ENCODE data around the gene HNRNPK.
"Not testable (repeated sequence)": the region's sequence is repeated elsewhere in the genome, so short reads cannot be mapped to it uniquely, and the experiment has no call there.

The HNRNPK gene

DNA sequence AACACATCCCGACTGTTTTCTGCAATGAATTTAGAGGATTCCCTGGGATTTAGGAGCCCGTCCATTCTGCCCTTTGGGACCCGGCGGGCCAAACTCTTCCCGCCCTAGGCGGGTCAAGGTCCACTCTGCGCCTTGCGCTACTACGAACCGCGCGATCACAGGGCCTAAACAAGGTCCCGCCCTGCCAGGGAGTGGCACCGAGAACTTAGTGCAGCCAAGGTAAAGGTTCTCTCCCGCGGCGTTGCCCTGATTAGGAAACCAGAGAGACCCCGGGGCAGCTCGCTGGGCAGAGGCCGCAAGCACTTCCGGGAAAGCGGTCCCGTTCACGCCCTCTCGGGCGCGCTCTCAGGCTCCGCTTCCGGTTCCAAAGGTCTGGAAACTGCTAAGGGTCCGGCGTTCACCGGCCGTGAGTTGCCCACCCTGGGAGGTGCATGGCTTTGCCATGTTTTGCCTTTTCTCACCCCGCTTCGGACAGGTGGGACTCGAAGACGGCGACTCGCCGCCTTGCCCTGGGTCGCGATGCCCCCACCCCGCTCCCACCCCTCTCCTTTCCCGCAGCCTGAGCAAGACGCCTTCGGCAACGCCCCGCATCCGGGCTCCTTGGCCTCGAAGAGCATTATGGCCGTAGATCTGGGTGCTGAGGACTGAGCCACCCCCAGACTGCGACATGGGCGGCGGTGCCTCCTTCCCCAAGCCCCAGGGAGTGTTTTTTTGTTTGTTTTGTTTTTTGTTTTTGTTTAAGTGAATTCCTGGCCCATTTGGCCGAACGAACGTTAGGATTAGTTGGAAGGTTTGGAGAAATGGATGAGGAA lies 23.4 kb downstream of the HNRNPK start:
- peak overlapping the region; percentile 77 for H3K4me3 ChIP-seq (ENCODE audit: low read depth, low read length)
- DNase-seq (ENCODE audit: low read depth): peak; percentile 80
- TF ChIP-seq, protein P1, sequence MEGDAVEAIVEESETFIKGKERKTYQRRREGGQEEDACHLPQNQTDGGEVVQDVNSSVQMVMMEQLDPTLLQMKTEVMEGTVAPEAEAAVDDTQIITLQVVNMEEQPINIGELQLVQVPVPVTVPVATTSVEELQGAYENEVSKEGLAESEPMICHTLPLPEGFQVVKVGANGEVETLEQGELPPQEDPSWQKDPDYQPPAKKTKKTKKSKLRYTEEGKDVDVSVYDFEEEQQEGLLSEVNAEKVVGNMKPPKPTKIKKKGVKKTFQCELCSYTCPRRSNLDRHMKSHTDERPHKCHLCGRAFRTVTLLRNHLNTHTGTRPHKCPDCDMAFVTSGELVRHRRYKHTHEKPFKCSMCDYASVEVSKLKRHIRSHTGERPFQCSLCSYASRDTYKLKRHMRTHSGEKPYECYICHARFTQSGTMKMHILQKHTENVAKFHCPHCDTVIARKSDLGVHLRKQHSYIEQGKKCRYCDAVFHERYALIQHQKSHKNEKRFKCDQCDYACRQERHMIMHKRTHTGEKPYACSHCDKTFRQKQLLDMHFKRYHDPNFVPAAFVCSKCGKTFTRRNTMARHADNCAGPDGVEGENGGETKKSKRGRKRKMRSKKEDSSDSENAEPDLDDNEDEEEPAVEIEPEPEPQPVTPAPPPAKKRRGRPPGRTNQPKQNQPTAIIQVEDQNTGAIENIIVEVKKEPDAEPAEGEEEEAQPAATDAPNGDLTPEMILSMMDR (IDR thresholded peaks at IDR 0.05; ENCODE audit: insufficient read depth, low read depth, low read length, missing control alignments): no peak

DNA sequence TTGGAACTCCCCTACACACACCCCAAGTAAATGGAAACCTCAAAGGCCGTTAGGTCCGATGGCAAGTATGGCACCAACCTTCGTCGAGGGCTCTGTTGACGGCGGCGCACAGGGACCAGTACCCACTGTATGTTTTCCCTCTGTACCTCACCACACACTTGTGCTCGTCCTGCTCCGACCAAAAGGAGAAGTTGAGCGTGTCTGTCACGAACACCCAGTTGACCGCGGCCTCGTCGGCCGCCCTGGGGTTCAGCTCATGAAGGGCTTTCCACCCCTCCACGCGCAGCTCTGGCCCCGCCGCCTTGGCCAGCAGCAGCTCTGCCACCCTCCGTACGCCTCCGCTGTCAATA lies 24.0 kb downstream of the HNRNPK start:
- peak overlapping the region; percentile 77 for H3K4me3 ChIP-seq (ENCODE audit: low read depth, low read length)
- DNase-seq (ENCODE audit: low read depth): peak; percentile 65
- TF ChIP-seq, protein P1 (IDR thresholded peaks at IDR 0.05; ENCODE audit: insufficient read depth, low read depth, low read length, missing control alignments): no peak

DNA sequence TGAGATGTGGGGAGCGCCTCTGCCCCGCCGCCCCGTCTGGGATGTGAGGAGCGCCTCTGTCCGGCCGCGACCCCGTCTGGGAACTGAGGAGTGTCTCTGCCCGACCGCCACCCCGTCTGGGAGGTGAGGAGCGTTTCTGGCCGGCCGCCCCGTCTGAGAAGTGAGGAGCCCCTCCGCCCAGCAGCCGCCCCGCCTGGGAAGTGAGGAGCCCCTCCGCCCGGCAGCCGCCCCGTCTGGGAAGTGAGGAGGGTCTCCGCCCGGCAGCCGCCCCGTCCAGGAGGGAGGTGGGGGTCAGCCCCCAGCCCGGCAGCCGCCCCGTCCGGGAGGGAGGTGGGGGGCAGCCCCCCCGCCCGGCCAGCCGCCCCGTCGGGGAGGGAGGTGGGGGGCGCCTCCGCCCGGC lies 31.9 kb downstream of the HNRNPK start:
- not testable (repeated sequence) for H3K4me3 ChIP-seq (ENCODE audit: low read depth, low read length); DNase-seq (ENCODE audit: low read depth)

DNA sequence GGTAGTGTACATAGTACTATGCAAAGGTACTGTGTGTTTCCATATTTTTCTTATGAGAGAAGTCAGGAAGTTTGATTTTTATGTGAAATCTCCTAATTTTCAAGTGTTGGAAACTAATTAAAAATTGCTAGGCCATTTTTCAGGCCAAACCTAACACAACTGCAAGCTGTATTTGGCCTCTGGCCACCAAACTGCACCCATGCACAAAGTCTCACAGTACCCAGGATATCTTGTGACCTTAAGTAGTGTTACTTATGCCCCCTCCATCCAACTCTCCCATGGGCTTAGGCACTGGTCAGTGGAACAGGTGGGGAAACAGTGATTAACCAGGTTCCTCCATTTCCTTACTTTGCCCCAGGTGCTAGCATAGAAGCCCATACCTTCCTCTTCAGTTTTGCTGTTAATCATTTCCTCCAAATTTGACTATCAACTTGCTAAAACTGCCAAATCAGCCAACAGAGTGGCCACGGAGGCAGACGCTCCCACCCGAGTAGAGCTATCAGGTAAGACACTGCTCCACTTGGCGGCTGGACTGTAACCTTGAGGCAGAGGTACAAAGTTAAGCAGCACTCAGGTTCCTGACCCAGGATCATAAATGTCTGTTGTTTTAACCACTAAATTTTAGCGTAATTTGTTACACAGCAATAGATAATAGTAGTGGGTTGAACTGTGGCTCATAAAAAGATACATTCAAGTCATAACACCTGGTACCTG lies 39.3 kb downstream of the HNRNPK start:
- no peak for DNase-seq (ENCODE audit: low read depth)
- no peak overlapping the region for H3K4me3 ChIP-seq (ENCODE audit: low read depth, low read length)
- TF ChIP-seq, protein P1 (IDR thresholded peaks at IDR 0.05; ENCODE audit: insufficient read depth, low read depth, low read length, missing control alignments): no peak

DNA sequence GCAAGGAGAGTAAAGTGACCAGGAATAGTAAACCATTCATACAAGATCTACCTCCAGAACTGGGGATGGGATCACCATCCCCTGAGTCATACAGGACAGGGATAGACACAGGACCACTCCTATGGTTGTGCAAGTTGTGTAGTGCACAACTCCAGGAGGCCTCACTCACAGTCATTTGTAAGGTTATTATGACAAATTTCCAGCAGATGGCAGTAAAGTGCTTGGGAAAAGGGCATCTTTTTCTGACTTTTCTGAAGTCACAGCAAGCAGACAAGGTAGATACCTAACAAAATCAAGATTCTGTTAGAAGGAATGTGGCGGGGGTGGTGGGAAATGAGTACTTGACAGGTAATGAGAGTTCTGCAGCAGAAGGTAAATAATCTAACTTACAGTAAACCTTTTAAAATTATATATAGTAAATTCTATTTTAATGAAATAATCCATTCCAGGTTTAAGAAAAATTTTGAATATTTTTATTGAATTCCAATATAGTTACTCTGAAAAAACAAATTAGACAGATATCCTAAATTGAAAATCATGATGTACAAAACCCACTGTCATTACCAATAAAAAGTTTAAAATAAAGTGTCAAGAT lies 42.1 kb downstream of the HNRNPK start:
- peak; percentile 74 for DNase-seq (ENCODE audit: low read depth)
- TF ChIP-seq, protein P1 (IDR thresholded peaks at IDR 0.05; ENCODE audit: insufficient read depth, low read depth, low read length, missing control alignments): peak; percentile 52
- no peak overlapping the region for H3K4me3 ChIP-seq (ENCODE audit: low read depth, low read length)

DNA sequence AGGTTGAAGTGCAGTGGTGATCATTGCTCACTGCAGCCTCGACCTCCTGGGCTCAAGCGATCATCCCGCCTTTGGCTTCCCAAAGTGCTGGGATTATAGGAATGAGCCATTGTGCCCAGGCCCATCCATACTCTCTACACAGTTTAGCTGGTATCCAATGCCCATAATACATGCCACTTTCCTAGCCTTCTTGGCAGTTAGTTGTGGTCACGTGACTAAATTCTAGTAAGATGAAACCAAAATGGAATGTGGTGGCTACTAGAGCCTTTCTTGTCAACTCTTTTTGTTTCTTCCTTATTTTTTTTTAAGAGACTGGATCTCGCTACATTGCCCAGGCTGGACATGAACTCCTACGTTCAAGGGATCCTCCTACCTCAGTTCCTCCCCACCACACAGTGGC lies 43.5 kb downstream of the HNRNPK start:
- H3K4me3 ChIP-seq (ENCODE audit: low read depth, low read length): no peak overlapping the region
- DNase-seq (ENCODE audit: low read depth): no peak
- TF ChIP-seq, protein P1 (IDR thresholded peaks at IDR 0.05; ENCODE audit: insufficient read depth, low read depth, low read length, missing control alignments): no peak

DNA sequence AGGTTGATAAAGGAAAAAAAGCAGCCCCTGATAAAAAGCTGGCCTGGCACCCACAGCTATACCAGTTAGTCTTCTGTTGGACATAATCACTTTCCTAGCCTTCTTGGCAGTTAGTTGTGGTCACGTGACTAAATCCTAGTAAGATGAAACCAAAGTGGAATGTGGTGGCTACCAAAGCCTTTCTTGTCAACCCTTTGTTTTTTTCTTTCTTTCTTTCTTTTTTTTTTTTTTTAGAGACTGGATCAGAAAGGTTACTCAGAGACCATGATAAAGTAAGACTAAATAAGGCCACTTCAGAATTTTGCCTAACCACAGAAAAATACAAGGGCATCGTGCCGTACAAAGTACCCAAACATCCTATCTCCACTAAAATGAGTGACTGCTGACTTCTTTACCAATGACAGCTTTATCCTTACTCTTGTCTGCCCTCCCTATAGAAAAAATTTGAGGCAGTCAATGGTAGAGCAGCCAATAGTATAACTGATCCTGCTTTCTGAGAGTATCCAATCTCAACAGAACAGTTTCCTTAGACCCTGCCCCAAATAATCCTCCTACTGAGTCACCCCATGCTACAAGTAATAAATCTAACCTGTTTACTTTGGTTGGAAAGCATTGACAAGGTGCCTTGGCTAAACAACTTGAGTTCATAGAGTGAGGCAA lies 44.6 kb downstream of the HNRNPK start:
- TF ChIP-seq, protein P1 (IDR thresholded peaks at IDR 0.05; ENCODE audit: insufficient read depth, low read depth, low read length, missing control alignments): no peak
- no peak for DNase-seq (ENCODE audit: low read depth)
- H3K4me3 ChIP-seq (ENCODE audit: low read depth, low read length): no peak overlapping the region

Data from GM12865 (cell line).